ENCODE data around the gene KCNS1. TPM values are rescaled to one million over a fixed set of nuclear protein-coding genes. Genes with fewer than 3 reads are reported as not detected.
A peak's percentile ranks its signal among the peaks of the same experiment; 100 is the strongest.

The KCNS1 gene
- total RNA-seq, 2 donors from 2014 or later = 0.18 to 1.5 TPM

DNA sequence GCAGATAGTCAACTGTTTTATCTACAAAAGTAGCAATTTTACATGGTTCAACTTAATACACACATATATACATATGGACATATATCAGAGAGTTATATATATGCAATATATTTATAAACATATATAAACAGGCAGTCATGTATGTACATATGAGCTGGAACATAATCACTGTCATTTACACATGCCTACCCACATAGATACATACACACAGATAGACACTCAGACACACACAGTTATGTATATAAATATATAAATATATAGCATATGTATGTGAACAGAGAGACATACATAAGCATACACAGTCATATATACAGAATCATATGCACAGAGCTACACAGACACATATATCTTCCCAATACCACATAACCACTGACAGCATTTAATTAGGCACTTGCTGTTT is 11.8 kb upstream of the KCNS1 start:
- Mint-ChIP-seq H3K36me3 (ENCODE audit: low read depth) (no peaks in the 10 kb centered on the region), H3K27me3 (ENCODE audit: insufficient read depth) (no peaks in the 10 kb centered on the region), H3K9me3 (no peaks in the 10 kb centered on the region), H3K4me3 (no peak overlapping the region), H3K4me1 (no peaks in the 10 kb centered on the region), H3K27ac (no peak overlapping the region)
- DNase-seq = no peak
- TF ChIP-seq, protein P1, sequence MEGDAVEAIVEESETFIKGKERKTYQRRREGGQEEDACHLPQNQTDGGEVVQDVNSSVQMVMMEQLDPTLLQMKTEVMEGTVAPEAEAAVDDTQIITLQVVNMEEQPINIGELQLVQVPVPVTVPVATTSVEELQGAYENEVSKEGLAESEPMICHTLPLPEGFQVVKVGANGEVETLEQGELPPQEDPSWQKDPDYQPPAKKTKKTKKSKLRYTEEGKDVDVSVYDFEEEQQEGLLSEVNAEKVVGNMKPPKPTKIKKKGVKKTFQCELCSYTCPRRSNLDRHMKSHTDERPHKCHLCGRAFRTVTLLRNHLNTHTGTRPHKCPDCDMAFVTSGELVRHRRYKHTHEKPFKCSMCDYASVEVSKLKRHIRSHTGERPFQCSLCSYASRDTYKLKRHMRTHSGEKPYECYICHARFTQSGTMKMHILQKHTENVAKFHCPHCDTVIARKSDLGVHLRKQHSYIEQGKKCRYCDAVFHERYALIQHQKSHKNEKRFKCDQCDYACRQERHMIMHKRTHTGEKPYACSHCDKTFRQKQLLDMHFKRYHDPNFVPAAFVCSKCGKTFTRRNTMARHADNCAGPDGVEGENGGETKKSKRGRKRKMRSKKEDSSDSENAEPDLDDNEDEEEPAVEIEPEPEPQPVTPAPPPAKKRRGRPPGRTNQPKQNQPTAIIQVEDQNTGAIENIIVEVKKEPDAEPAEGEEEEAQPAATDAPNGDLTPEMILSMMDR (conservative IDR thresholded peaks at IDR 0.05) = no peak
- no peak overlapping the region for H3K27ac ChIP-seq (ENCODE audit: low read depth, low read length)
- H3K4me3 ChIP-seq (ENCODE audit: low read length) = no peak overlapping the region
- no peaks in the 10 kb centered on the region for H3K4me1 ChIP-seq (ENCODE audit: control insufficient read depth, insufficient read depth, low read length)
- H3K36me3 ChIP-seq (ENCODE audit: control insufficient read depth, insufficient read depth, low read length) = no peaks in the 10 kb centered on the region
- no peaks in the 10 kb centered on the region for H3K9me3 ChIP-seq (ENCODE audit: control insufficient read depth, low read length)
- no peaks in the 10 kb centered on the region for H3K27me3 ChIP-seq (ENCODE audit: control insufficient read depth, insufficient read depth, low read length, poor library complexity, severe bottlenecking)
- no peak overlapping the region for H3K9ac ChIP-seq (ENCODE audit: extremely low read depth, low read length, poor library complexity, severe bottlenecking)

DNA sequence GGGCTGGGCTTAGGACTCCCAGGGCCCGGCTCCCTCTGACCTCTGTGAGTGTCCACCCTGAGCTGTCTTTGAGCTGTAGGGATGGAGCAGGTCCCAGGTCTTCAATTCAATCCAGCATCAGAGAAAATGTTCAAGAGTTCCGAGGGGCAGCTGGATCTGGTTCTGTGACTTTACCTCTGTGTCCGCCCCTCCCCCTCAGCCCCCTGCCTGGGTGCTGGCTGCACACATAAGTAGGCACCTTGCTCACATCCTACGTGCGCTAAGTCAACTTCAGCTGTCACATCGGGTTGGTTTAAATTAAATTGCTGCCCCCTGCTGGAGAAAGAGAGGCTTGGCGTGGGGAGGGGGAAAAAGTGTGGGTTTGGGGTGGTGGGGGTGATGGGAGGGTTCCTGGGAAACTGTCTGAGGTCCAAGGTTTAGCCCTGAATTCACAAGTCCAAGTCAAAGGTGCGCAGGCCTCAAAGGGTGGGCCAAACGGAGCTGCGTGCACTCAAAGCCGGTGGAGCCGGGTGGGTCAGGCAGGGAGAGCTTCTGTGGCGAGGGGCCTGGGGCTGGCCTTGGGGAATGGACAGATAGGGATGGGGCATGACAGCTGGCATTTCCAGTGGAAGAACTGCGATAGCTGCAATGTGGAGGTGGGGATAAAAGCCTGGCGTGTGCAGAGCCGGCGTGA is 11.0 kb upstream of the KCNS1 start:
- Mint-ChIP-seq H3K4me1 (no peaks in the 10 kb centered on the region), H3K4me3 (no peak overlapping the region), H3K27ac (no peak overlapping the region), H3K27me3 (ENCODE audit: insufficient read depth) (no peaks in the 10 kb centered on the region), H3K9me3 (no peaks in the 10 kb centered on the region), H3K36me3 (ENCODE audit: low read depth) (no peaks in the 10 kb centered on the region)
- Histone ChIP-seq H3K9ac (ENCODE audit: extremely low read depth, low read length, poor library complexity, severe bottlenecking) (no peak overlapping the region), H3K4me3 (ENCODE audit: low read length) (no peak overlapping the region), H3K9me3 (ENCODE audit: control insufficient read depth, low read length) (no peaks in the 10 kb centered on the region), H3K4me1 (ENCODE audit: control insufficient read depth, insufficient read depth, low read length) (no peaks in the 10 kb centered on the region), H3K27ac (ENCODE audit: low read depth, low read length) (no peak overlapping the region), H3K36me3 (ENCODE audit: control insufficient read depth, insufficient read depth, low read length) (no peaks in the 10 kb centered on the region), H3K27me3 (ENCODE audit: control insufficient read depth, insufficient read depth, low read length, poor library complexity, severe bottlenecking) (no peaks in the 10 kb centered on the region)
- WGBS, 2 experiments (ENCODE audit: insufficient coverage in 1 of 2, insufficient read length in 1 of 2) = 66 to 68% methylated on average over 6 to 17 of the region's 17 CpGs
- peak; percentile 80 for DNase-seq
- TF ChIP-seq, protein P1 (conservative IDR thresholded peaks at IDR 0.05) = peak; percentile 82

- Histone ChIP-seq H3K9ac (ENCODE audit: extremely low read depth, low read length, poor library complexity, severe bottlenecking) (no peak overlapping the region), H3K4me3 (ENCODE audit: low read length) (no peak overlapping the region), H3K27ac (ENCODE audit: low read depth, low read length) (no peak overlapping the region), H3K36me3 (ENCODE audit: control insufficient read depth, insufficient read depth, low read length) (no peaks in the 10 kb centered on the region), H3K4me1 (ENCODE audit: control insufficient read depth, insufficient read depth, low read length) (no peaks in the 10 kb centered on the region), H3K9me3 (ENCODE audit: control insufficient read depth, low read length) (no peaks in the 10 kb centered on the region), H3K27me3 (ENCODE audit: control insufficient read depth, insufficient read depth, low read length, poor library complexity, severe bottlenecking) (no peaks in the 10 kb centered on the region)
- H3K9me3 Mint-ChIP-seq = no peaks in the 10 kb centered on the region
- H3K27ac Mint-ChIP-seq = no peak overlapping the region
- no peaks in the 10 kb centered on the region for H3K36me3 Mint-ChIP-seq (ENCODE audit: low read depth)
- no peaks in the 10 kb centered on the region for H3K27me3 Mint-ChIP-seq (ENCODE audit: insufficient read depth)
- 89 to 90% methylated on average over 10 to 11 of the region's 11 CpGs for WGBS, 2 experiments (ENCODE audit: insufficient coverage in 1 of 2, insufficient read length in 1 of 2)
- H3K4me1 Mint-ChIP-seq = no peaks in the 10 kb centered on the region
- no peak overlapping the region for H3K4me3 Mint-ChIP-seq
- TF ChIP-seq, protein P1 (conservative IDR thresholded peaks at IDR 0.05) = no peak
- DNase-seq = no peak
Measured at GRCh38 chr20:45111285-45111684, 10.4 kb upstream of the KCNS1 start.

Data from endodermal cell (in vitro differentiated cells).